ENCODE measurements around the gene FMNL2.
A peak's percentile ranks its signal among the peaks of the same experiment; 100 is the strongest.

Gene FMNL2

DNA sequence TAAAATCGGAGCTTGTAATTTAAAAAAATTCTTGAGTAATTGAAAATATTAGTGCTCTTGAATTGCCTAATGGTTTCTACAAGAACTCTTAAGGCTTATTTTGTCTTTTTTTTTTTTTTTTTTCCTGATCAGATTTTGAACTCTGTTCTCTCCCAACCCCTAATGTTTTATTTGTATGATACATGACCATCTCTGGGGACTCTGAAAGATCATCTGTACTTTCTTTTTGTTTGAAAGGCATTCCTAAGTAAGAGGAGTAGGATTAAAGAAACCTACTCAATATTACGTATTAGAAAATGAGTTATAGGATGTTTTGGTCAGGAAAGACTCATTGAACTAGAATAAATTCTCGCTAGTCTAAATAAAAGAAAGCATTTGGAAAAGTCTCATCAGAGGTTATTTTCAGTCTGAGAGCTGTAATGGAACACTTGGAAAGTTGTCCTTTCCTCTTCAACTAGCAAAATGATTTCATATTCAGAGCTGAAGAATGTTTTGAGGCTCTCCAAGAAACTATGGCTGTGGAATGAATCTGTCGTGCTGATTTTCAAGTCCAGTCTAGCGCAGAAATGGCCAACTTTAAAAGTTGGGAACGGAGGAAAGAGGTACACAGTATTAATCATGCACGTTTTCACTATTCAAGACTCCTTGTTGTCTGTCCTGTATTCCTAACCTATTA lies 199.6 kb downstream of the FMNL2 start:
- DNase-seq = no peak

DNA sequence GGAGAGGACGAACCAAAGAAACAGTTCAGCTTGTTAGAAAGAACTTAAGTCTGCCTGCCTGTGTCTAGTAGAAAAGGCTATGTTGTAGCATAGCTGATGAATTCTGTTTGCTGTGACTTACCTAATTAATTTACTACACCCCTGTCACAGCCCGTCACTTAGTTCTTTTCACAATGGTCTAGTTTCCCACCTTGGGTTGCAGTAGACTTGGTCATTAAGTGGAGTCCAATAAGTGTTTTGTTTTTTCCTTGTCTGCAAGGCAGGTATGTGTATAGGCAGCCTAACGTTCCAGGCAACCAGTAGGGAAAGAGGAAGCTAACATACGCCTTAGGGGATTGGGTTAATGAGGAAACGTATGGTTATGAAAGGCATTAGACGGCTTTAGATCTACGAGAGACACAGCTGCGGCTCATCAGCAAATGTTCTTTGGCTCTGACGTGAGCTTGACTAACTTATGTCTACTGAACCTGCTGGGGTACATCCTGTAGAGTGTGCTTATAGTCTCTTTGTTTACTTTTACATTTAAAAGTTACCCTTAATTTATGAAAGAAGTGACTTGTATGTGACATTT lies 202.2 kb downstream of the FMNL2 start:
- peak; percentile 64 for DNase-seq

DNA sequence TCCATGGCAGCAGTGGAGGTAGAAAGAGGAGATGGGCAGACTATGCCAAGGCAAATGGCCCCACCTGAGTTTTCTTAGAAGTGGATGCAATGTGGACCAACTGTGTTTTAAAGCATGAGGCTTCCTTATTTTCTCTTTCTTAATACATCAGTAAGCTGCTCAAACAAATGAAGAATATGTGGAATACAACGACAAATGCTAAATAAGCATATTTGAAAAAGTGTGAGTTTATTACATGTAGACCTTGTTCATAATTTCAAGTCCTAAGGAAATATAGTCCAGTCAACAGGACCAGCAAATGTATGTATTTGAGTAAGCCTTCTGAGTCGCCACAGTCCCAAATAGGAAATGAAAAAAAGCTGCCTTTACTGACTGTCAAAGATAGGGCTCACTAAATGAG lies 204.4 kb downstream of the FMNL2 start:
- DNase-seq = no peak

DNA sequence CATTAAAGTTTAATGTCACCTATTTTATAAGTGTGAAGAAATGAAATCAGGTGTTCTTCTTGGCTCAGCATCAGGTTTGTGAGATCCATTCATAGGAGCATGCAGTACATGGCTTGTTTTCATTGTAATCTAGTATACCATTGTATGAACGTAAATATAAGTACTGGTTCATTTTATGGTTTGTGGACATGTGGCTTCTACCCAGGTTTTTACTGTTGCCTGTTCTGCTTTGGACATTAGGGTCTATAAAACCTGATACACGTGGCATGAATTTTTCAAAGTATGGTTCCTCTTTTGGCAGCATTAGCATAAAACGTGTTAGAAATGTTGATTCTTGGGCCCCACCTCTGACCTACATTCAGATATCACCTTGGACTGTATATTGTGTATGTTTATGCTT lies 206.7 kb downstream of the FMNL2 start:
- DNase-seq = no peak

DNA sequence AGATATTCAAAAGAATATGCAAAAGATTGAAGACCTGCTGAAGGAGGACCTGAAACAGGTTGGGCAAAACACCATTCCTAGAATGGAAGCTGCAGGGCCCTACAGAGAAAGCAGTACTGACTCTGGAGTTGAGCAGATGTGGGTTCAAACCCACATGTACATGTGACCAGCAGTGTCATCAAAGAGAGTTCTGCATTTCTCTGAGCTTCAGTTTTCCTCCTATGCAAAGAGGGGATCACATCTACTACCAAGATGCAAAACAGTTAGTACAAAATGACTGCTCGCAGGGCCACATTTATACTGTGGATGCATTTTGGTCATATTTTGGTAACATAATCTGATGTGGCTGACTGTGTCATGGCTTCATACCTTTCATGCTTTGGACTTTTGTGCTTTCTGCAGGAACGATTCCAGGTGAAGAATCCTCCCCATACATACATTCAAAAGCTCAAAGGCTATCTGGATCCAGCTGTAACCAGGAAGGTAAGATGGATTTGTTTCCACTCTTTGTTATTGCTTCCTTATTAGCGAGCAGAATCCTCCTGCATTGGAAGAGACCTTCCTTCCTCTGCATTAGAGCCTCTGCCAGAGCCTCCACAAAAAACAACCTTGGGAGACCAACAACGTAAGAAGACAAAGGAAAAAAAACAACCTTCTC lies 207.5 kb downstream of the FMNL2 start:
- DNase-seq = no peak

DNA sequence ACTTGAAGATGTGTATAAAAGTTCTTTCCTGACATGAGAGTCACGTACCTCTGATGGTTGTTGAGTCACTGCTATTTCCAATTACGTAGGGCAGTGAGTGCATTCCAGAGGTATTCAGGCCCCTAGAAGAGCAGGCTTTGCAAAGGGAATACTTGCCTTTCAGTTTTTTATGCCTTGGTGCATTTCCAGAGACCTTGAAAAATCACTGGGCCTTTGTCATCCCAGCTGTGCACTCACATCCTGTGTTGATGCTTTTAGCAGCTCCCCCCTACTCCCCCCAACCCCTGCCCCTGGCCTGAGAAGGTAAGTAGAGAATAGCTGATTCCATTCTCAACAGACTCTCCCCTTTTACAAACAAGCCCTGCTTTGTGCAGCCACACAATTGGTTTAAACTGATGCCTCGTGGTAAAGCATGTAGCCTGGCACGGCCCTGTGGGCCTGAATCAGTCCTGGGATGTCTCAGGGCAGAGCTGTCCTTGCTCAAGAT lies 208.1 kb downstream of the FMNL2 start:
- peak; percentile 98 for DNase-seq

DNA sequence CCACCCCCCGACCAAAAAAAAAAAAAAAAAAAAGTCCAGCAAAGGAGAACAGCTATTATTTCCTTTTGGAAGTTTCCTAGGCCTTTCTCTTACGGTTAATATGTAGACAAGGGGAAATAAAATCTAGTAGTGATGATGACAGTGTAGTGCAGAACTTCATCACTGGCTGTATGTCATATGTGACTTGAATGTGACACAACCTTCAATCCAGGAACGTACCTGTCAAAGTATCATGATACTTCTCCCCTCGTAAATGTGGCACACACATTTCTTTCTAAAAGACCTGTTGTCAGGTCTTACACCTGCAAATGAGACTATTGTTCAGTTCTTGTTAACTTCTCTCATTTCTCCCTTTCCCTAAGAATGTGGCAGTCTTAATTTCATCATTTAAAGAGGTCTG lies 208.7 kb downstream of the FMNL2 start:
- DNase-seq = no peak

DNA sequence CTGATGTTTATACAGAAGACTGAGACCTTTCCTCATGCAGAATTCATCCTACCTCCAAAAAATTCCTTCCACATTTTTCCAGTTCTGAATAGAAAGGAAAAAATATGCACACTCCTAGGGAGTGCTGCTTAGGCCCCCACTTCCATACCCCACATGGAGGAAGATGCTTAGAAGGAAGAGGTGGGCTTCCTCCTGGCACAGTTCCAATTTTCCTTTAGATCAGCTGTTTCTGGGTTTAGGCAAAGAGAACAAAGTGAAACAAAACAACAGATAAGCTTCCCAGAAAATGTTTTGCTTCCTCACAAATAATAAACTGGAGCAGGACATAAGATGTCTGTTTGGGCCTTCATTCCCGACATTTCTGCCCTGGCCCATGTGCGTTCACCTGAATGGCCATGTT lies 209.7 kb downstream of the FMNL2 start:
- DNase-seq = no peak

DNA sequence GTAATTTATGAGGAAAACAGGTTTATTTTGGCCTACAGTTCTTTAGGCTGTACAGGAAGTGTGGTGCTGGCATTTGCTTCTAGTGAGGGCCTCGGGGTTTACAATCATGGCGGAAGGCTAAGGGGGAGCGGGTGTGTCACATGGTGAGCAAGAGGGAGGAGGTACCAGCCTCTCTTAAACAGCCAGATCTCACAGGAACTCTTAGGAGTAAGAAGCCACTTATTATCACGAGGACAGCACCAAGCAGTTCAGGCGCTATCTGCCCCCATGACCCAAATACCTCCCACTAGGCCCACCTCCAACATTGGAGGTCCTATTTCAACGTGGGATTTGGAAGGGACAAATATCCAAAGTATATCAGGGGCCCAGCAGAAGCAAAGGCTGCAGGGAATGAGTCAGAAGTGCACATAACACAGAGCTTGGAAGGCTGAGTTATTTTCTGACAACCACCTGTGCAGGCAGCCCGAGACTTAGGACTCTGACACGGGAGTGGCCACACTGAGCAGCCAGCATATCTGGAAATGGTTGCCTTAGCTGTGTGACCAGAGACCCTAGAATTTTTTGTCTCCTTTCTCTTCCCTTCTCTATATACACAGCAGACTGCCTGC lies 211.4 kb downstream of the FMNL2 start:
- no peak for DNase-seq

DNA sequence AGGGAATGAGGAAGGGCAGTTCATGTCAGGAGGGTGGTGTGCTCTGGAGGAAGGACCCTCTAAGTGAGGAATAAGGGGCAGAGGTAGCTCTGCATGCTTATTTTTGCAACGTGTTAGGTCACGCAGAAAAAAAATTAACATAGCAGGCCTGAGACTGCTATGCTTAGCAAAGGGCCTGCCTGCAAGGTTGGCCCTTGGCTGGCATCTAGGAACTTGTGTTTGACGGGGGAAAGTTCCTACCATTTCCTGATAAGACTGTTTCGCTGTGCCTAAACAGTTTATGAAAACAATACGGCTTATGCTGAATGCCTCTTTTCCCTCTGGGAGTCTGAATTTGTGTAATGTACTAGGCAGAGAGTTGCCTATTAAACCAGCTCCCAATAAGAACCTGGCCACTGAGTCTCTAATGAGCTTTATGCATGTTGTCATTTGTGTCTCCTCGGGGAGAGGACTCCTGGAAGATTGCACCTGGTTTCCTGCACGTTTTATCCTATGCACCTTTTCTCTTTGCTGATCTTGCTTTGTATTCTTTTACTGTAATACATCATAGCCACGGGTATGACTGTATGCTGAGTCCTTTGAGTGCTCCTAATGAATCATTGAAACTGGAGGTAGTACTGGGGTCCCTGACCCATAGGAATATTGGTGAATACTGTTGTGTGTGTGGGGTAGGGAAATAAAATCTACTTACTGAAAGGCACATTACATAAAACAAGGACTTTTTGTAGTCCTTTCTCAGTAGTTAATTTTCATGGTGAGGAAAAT lies 213.3 kb downstream of the FMNL2 start:
- DNase-seq = no peak

DNA sequence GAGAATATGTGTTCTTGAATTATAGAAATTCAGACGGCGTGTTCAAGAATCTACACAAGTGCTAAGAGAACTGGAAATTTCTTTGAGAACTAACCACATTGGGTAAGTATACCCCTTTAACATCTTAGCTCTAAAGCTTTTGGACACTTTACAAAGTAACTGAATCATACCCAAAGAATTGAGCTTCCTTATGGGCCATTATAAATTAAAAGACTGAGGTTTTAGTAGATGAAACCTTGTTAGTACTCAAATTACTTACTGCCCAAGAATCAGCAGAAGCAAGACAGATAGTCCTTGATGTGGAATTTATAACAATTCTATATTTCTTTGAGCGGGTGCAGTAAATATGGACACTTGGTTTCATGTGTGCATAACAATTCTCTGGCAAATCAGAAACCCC lies 214.0 kb downstream of the FMNL2 start:
- peak; percentile 76 for DNase-seq

DNA sequence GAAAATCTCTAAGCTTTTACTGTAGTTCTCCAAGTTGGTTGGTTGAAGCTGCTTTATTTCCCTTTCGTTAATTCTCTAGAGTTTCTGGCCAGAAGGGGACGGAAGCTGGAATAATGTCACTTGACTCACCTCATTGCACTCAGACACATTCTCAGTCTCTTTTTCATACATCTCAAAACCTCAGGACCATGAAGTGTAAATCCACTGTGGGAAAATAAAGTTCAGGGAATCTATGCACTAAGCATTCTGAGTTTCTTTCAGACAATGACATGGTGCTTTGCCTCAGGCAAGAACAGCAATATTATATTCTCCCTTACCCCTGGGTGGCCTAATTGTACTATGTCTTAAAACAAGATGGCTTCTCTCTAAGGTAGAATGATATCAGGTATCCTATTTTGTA lies 214.4 kb downstream of the FMNL2 start:
- DNase-seq = peak; percentile 65

DNA sequence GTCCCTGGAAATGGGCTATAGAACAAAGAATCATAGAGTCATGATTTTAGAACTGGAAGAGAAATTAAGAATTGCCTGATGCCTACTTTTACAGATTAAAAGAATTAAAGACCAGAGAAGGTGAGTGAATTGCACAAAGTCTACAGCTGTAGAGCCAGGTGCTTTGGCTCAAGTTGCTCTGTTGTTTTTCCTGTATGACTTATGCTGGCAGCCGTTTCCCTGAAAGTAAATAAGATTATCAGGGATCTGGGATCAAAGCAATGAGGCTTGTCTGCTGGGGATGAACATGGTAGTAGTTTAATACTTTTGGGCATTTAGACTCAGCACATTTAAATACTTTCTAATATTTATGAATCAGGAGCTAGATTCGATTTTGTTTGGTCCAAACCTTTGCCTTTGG lies 215.4 kb downstream of the FMNL2 start:
- no peak for DNase-seq

DNA sequence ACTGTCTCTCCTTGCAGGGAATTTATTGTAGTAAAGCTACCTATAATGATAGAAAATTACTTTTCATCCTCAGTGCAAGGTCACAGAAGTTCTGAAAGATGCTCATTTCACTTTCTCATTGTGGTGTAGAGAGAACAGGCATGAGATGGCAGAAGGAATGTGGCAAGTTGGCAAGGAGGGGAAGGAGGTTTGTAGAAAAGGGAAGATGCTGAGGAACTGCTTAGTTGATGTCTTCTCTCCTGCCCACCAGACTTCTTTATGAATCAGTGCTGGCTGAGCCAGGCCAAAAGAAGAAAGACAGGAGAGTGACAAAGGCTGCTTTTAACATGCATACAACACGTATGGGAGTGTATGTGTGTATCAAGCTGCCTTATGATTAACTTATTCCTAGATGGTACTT lies 217.9 kb downstream of the FMNL2 start:
- DNase-seq = no peak

DNA sequence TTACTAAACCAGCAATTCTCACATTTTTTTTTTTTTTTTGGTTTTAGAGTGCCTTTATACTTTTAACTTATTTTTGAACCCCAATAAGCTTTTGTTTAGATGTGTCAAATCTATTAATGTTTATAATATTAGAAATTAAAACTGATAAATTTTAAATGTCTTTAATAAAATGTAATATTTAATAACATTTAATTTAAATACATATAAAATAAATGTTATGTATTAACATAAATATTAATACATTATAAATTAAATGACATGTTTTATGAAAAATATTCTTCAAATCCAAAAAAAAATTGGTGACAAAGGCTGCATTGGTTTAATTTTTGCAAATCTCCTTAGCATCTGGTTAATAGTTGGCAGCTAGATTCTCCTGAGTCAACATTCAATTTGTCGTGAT lies 218.5 kb downstream of the FMNL2 start:
- no peak for DNase-seq

DNA sequence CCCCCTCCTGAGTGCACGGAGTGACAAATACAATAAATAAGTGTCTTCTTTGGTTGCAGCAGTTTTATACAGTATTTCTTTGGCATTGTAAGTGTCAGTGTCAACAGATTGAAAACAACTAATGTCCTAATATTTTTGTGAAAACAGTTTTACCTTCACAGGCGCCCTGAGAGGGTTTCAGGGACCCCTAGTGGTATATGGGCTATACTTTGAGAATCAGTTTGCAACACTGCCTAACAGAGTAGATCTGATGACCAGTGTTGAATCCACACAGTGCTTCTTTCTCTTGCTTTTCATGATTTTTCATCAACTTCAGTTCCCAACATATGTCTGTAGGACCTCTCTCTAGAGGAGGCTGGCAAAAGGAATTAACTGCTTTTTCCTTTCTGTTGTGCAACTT lies 220.1 kb downstream of the FMNL2 start:
- no peak for DNase-seq

DNA sequence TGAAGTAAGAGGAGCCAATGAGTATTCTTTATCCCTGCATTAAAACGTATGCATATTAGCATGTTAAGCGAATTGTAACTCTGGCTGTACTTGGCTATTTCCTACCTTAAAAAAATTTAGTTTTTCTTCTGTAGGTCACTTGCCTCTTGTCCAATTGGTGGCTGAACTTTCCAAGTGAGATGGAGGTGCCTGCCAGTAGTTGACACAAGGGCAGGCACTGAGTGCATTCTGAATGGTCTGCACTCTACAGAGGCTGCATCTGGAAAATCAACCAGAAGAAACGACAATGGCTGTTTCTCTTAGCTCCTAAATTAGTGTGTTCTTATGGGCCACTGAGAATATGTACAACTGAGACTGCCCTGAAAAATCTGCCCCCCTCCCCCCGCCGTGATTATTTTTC lies 221.5 kb downstream of the FMNL2 start:
- no peak for DNase-seq

DNA sequence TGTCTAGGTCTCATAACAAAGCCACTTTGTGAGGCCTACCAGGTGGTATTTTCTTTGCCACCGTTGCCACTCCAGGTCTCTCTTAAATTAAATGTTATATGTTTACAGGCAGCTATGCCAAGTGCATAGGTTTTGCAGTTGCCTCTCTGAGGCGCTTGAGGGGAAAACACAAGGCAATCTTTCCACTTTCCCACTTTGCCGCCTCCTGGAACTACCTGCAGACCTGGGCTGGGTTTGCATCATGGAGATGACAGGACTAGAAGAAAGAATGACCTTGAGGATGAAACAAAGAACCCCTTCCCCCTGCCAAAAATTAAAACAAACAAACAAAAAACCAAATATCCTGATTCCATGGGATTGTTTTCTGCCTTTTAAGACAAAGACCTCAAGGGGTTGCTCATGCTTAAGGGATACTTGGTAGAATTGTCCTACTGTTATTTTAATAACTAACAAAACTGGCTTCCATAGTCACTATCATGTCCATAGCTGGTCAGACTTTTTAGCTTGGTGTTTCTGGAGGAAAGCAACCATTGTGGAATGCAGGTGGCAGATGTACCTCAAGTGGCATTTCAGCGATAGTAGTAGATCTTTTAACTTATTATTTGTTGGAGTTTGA lies 222.4 kb downstream of the FMNL2 start:
- DNase-seq = no peak

DNA sequence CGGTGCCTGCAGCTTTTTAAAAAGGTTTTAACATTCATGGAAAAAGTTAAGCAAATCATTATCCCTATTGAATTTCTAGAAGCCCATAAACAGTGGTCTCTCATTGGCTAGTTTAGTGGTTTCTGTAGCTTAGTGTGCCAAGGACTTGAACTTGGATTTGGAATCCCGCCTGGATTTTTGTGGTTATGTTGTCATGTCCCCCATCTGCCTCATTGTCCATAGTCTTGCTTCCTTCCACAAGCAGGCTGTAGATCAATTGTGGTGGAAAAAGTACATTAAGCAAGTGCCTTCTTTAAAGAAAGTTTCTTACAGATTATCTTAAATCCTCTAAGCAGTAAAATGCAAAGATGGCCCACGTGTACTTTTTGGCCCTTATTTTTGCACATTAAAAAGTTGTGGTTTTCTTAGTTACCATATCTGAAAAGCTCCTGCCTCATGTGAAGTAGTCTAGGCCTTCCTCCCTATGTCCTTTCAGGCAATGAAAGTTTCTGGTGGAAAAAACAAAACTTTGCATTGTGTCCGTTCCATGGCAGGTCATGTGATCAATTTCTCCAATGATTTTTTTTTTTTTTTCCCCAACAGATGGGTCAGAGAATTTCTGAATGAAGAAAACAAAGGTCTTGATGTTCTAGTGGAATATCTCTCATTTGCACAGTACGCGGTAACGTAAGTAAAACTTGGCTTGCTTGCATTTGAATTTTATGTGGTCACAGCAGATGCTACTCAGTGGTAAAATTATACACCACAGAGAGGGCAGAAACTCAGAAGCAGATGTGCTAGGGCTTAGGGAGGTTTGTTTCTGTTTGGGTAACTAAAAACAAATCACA lies 223.4 kb downstream of the FMNL2 start:
- peak; percentile 98 for DNase-seq

DNA sequence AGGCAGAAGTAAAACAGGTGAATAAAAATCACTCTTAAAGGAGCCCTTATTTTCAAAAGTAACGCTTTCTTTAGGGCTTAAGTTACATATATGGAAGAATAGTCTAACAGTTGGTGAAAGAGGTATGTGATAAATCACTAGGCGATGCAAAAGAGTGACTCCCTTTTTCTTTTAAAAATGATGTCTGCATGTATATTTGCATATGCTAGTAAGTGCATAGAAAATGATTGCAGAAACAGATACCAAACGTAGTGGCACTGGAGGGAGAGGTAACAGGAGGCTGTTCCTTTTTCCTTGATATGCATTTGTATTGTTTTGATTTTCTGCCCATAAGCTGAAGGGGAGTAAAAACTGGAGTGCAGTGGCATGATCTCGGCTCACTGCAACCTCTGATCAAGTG lies 224.0 kb downstream of the FMNL2 start:
- no peak for DNase-seq

DNA sequence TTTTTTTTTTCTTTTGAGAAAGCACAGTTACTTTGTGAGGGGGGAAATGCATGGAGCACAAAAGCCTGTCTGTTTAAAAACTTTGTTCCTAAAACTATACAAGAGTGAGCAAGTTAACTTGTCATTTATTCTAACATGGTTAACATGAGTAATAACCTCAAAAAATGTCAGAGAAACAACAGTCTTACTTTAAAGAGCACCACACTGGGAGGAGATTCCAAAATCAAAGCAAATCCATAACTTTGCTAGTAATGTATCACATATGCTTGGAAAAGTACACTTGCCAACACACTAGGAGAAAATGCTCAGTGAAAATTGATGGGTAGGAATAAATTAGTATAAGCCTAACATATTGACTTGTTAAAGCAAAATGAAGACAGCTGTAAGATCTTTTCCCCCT lies 225.2 kb downstream of the FMNL2 start:
- peak; percentile 94 for DNase-seq

All from fibroblast of upper back skin (primary cell).